ENCODE data around the gene ELMO1. TPM values are rescaled to one million over a fixed set of nuclear protein-coding genes. Genes with fewer than 3 reads are reported as not detected.

The ELMO1 gene
- total and polyA plus RNA-seq, 11 donors = 6.9 to 38.6 (median 14.7) TPM

- 94 to 97% (median 96%) methylated on average over 8 of the region's 8 CpGs for WGBS, 4 donors
- H3K4me1 ChIP-seq = peaks cover 0 to 21% (median 9%) of the 10 kb centered on the region in 12 donors
- intact Hi-C loops (cut with DNase I) = no loop called here
- ATAC-seq = no peak
- H3K36me3 ChIP-seq = peaks cover 0 to 21% (median 14%) of the 10 kb centered on the region in 9 donors
- TF ChIP-seq CTCF (IDR thresholded peaks at IDR 0.05) = peak in 1 of 12 donors; percentile 14
- TF ChIP-seq POLR2A (IDR thresholded peaks at IDR 0.05) = no peak
- DNase-seq = no peak
- no peak overlapping the region for H3K27ac ChIP-seq
- no peaks in the 10 kb centered on the region for H3K9me3 ChIP-seq
- no peaks in the 10 kb centered on the region for H3K27me3 ChIP-seq
- H3K4me3 ChIP-seq = no peak overlapping the region
These were observed 351.4 kb downstream of the ELMO1 start for GRCh38 chr7:37097276-37097675.

- no peak for ATAC-seq
- DNase-seq = no peak
- no peak for TF ChIP-seq POLR2A (IDR thresholded peaks at IDR 0.05)
- TF ChIP-seq CTCF (IDR thresholded peaks at IDR 0.05) = no peak
- Histone ChIP-seq H3K27ac (no peak overlapping the region), H3K27me3 (no peaks in the 10 kb centered on the region), H3K4me1 (peaks cover 0 to 22% (median 6%) of the 10 kb centered on the region in 12 donors), H3K36me3 (peaks cover 0 to 21% (median 14%) of the 10 kb centered on the region in 9 donors), H3K9me3 (no peaks in the 10 kb centered on the region), H3K4me3 (no peak overlapping the region)
- intact Hi-C loops (cut with DNase I) = no loop called here
- 96 to 97% (median 97%) methylated on average over 6 of the region's 6 CpGs for WGBS, 4 donors
These were observed 352.3 kb downstream of the ELMO1 start for GRCh38 chr7:37096341-37096740.

- no peak for ATAC-seq
- WGBS, 4 donors = 84 to 100% (median 88%) methylated on average over 1 of the region's 1 CpG
These were observed 353.5 kb downstream of the ELMO1 start for GRCh38 chr7:37095122-37095521.

GRCh38 chr7:37093257-37093656, 355.4 kb downstream of the ELMO1 start:
- Histone ChIP-seq H3K9me3 (no peaks in the 10 kb centered on the region), H3K4me3 (no peak overlapping the region), H3K36me3 (peaks cover 0 to 21% (median 14%) of the 10 kb centered on the region in 9 donors), H3K27me3 (no peaks in the 10 kb centered on the region), H3K27ac (no peak overlapping the region), H3K4me1 (peaks cover 0 to 14% (median 0%) of the 10 kb centered on the region in 12 donors)
- no peak for DNase-seq
- intact Hi-C loops (cut with DNase I) = no loop called here
- TF ChIP-seq POLR2A (IDR thresholded peaks at IDR 0.05) (no peak), CTCF (IDR thresholded peaks at IDR 0.05) (no peak)
- no peak for ATAC-seq

More at GRCh38 chr7:37095122-37095521, 353.5 kb downstream of the ELMO1 start:
- Histone ChIP-seq H3K27ac (no peak overlapping the region), H3K4me1 (peaks cover 0 to 14% (median 0%) of the 10 kb centered on the region in 12 donors), H3K27me3 (no peaks in the 10 kb centered on the region), H3K9me3 (no peaks in the 10 kb centered on the region), H3K4me3 (no peak overlapping the region), H3K36me3 (peaks cover 0 to 21% (median 14%) of the 10 kb centered on the region in 9 donors)
- TF ChIP-seq POLR2A (IDR thresholded peaks at IDR 0.05) (no peak), CTCF (IDR thresholded peaks at IDR 0.05) (no peak)
- DNase-seq = no peak
- intact Hi-C loops (cut with DNase I) = no loop called here

All from heart left ventricle (tissue), 16 donors.